Body of pancreas (tissue), 4 donors: ENCODE data around the gene RSRP1. TPM values are rescaled to one million over a fixed set of nuclear protein-coding genes. Genes with fewer than 3 reads are reported as not detected.
A peak's percentile ranks its signal among the peaks of the same experiment; 100 is the strongest.

Source experiments
- ATAC-seq: fragments of 150-250 bp; one replicate; pipeline ENCODE4 v1.9.1; 2016
- DNase-seq, 4 donors: peaks; one replicate each; pipeline ENCODE4 v3.0.0-alpha.2; 2019
- H3K27ac ChIP-seq, 4 donors: fragments of 200-600 bp; sonication (generic); 1 replicate in 3 of 4; 2 replicates in 1 of 4; pipeline versions ENCODE4 v1.5.1 to v1.6.1; 2016 to 2019; ENCODE audit warnings: mild to moderate bottlenecking in 1 of 4, mixed read lengths in 1 of 4, moderate library complexity in 1 of 4
- H3K27me3 ChIP-seq, 2 donors: fragments of 200-600 bp; sonication (generic); one replicate each; pipeline ENCODE4 v1.6.0; 2016; ENCODE audit warnings: mild to moderate bottlenecking in 1 of 2
- H3K36me3 ChIP-seq, 2 donors: fragments of 200-600 bp; sonication (generic); replicated peaks in 1 of 2; 2 replicates each; pipeline ENCODE4 v1.5.1; 2016; ENCODE audit warnings: low read depth in 2 of 2; ENCODE audit not compliant: insufficient read depth in 1 of 2
- H3K4me1 ChIP-seq: fragments of 200-600 bp; sonication (generic); one replicate; pipeline ENCODE4 v1.6.0; 2016
- H3K4me3 ChIP-seq, 2 donors: fragments of 200-600 bp; sonication (generic); 1 replicate in 1 of 2; 2 replicates in 1 of 2; pipeline ENCODE4 v1.5.1; 2016 to 2019
- H3K9me3 ChIP-seq, 3 donors: fragments of 200-600 bp; sonication (generic); 1 replicate in 2 of 3; 2 replicates in 1 of 3; pipeline ENCODE4 v1.5.1; 2016
- CTCF ChIP-seq, 7 experiments: fragments of 450-650 bp in 4 of 7; fragments of 200-600 bp in 3 of 7; sonication (generic) in 3 of 7; IDR thresholded peaks; one replicate each; pipeline ENCODE4 v1.5.1; 2016 to 2019; ENCODE audit warnings: antibody characterized with exemption in 7 of 7
- POLR2A ChIP-seq, 3 donors: fragments of 450-650 bp; IDR thresholded peaks; one replicate each; pipeline ENCODE4 v1.6.1; 2016; ENCODE audit warnings: antibody characterized with exemption in 3 of 3, mild to moderate bottlenecking in 2 of 3
- WGBS, 2 donors: methylation state at CpG; one replicate each; pipeline ENCODE4 v1.1.5; 2017; 5-methylcytosine and 5-hydroxymethylcytosine counted together
- intact Hi-C: fragments of 100-400 bp; cut with DNase I; formaldehyde crosslinking; loops from one replicate; pipeline ENCODE4 v1.15.1; 2023
- total RNA-seq, 2 donors: library from RNA; depleted of rRNA; stranded (reverse); fragments of >200 nt; gene quantifications; one replicate each; pipeline ENCODE4 v1.1.0, GENCODE V29; 2016

The RSRP1 gene
- total RNA-seq, 2 donors from 2014 or later = 94.4 to 158 TPM

- H3K36me3 ChIP-seq = peaks cover 4% of the 10 kb centered on the region in 2 donors
- H3K4me1 ChIP-seq = peaks cover 28% of the 10 kb centered on the region
- TF ChIP-seq POLR2A (IDR thresholded peaks at IDR 0.05) (no peak), CTCF (IDR thresholded peaks at IDR 0.05) (peak in 1 of 7 experiments; percentile 2)
- WGBS, 2 donors = 22 to 35% methylated on average over 19 to 28 of the region's 30 CpGs
- H3K27me3 ChIP-seq = no peaks in the 10 kb centered on the region
- H3K9me3 ChIP-seq = no peaks in the 10 kb centered on the region
- intact Hi-C loops = no loop called here
- no peak for DNase-seq
- H3K27ac ChIP-seq = peak overlapping the region; percentile 94 to 99 (median 98)
- peak overlapping the region; percentile 75 to 99 for H3K4me3 ChIP-seq
- ATAC-seq = no peak
These were observed 838 bp upstream of the RSRP1 start for GRCh38 chr1:25247829-25248754.

GRCh38 chr1:25246600-25247023 is 642 bp downstream of the RSRP1 start:
- intact Hi-C loops = no loop called here
- peaks cover 31% of the 10 kb centered on the region for H3K4me1 ChIP-seq
- no peaks in the 10 kb centered on the region for H3K9me3 ChIP-seq
- ATAC-seq (peak; percentile 2), DNase-seq (peak; percentile 33 to 53 (median 39))
- H3K27me3 ChIP-seq = no peaks in the 10 kb centered on the region
- no peak for TF ChIP-seq POLR2A (IDR thresholded peaks at IDR 0.05)
- peak in 1 of 7 experiments; percentile 16 for TF ChIP-seq CTCF (IDR thresholded peaks at IDR 0.05)
- 0% methylated on average over 18 to 53 of the region's 53 CpGs for WGBS, 2 donors
- peaks cover 8 to 11% of the 10 kb centered on the region in 2 donors for H3K36me3 ChIP-seq
- H3K27ac ChIP-seq = peak overlapping the region; percentile 94 to 99 (median 98)
- H3K4me3 ChIP-seq = peak overlapping the region; percentile 75 to 99

- no peaks in the 10 kb centered on the region for H3K9me3 ChIP-seq
- WGBS, 2 donors = 15 to 16% methylated on average over 15 to 30 of the region's 30 CpGs
- peaks cover 8 to 11% of the 10 kb centered on the region in 2 donors for H3K36me3 ChIP-seq
- peak overlapping the region; percentile 94 to 99 (median 98) for H3K27ac ChIP-seq
- no peak for DNase-seq
- no peak for TF ChIP-seq CTCF (IDR thresholded peaks at IDR 0.05)
- TF ChIP-seq POLR2A (IDR thresholded peaks at IDR 0.05) = no peak
- peak overlapping the region; percentile 75 to 99 for H3K4me3 ChIP-seq
- peaks cover 36% of the 10 kb centered on the region for H3K4me1 ChIP-seq
- H3K27me3 ChIP-seq = no peaks in the 10 kb centered on the region
- intact Hi-C loops = no loop called here
- ATAC-seq = no peak
These were observed 1.2 kb downstream of the RSRP1 start for GRCh38 chr1:25245809-25246599.

- Histone ChIP-seq H3K27ac (peak overlapping the region in 2 of 4 donors; percentile 99), H3K4me1 (peaks cover 42% of the 10 kb centered on the region), H3K4me3 (peak overlapping the region in 1 of 2 donors; percentile 75), H3K9me3 (no peaks in the 10 kb centered on the region), H3K27me3 (no peaks in the 10 kb centered on the region), H3K36me3 (peaks cover 8 to 11% of the 10 kb centered on the region in 2 donors)
- ATAC-seq (no peak), DNase-seq (no peak)
- 49 to 51% methylated on average over 5 of the region's 5 CpGs for WGBS, 2 donors
- TF ChIP-seq POLR2A (IDR thresholded peaks at IDR 0.05) (no peak), CTCF (IDR thresholded peaks at IDR 0.05) (no peak)
- intact Hi-C loops = no loop called here
These were observed 1.9 kb downstream of the RSRP1 start for GRCh38 chr1:25245393-25245792.
